Measurements from ENCODE around the gene PIP4K2A.

- no peak for TF ChIP-seq CTCF (IDR thresholded peaks at IDR 0.05)
- no peak for TF ChIP-seq EP300 (IDR thresholded peaks at IDR 0.05; ENCODE audit: low read depth)
- no peak for TF ChIP-seq POLR2A (IDR thresholded peaks at IDR 0.05)
Observed at GRCh38 chr10:22740180-22740579, 25.8 kb upstream of the PIP4K2A start.
